BE2C (cell line): ENCODE measurements around the gene CYP4F8.

Source experiments
- DNase-seq: peaks from one replicate; pipeline ENCODE4 v3.0.0-alpha.2; 2020
- H3K27me3 ChIP-seq: fragments of 250-450 bp; sonication (Bioruptor Pico); 2 replicates; pipeline ENCODE4 v1.5.1; 2020; ENCODE audit warnings: mild to moderate bottlenecking
- H3K36me3 ChIP-seq: fragments of 250-450 bp; sonication (Bioruptor Pico); 2 replicates; pipeline ENCODE4 v1.5.1; 2020; ENCODE audit warnings: mild to moderate bottlenecking
- H3K4me1 ChIP-seq: fragments of 250-450 bp; sonication (Bioruptor Pico); 2 replicates; pipeline ENCODE4 v1.5.1; 2020
- H3K4me3 ChIP-seq: 2 replicates; pipeline ENCODE4 v1.5.1; 2011; ENCODE audit warnings: low read depth, low read length
- H3K9me3 ChIP-seq: fragments of 250-450 bp; sonication (Bioruptor Pico); 2 replicates; pipeline ENCODE4 v1.5.1; 2020
- CTCF ChIP-seq: IDR thresholded peaks from 2 replicates; pipeline ENCODE4 v1.5.1; 2012; ENCODE audit warnings: mild to moderate bottlenecking, low read depth, low read length

CYP4F8 gene

DNA sequence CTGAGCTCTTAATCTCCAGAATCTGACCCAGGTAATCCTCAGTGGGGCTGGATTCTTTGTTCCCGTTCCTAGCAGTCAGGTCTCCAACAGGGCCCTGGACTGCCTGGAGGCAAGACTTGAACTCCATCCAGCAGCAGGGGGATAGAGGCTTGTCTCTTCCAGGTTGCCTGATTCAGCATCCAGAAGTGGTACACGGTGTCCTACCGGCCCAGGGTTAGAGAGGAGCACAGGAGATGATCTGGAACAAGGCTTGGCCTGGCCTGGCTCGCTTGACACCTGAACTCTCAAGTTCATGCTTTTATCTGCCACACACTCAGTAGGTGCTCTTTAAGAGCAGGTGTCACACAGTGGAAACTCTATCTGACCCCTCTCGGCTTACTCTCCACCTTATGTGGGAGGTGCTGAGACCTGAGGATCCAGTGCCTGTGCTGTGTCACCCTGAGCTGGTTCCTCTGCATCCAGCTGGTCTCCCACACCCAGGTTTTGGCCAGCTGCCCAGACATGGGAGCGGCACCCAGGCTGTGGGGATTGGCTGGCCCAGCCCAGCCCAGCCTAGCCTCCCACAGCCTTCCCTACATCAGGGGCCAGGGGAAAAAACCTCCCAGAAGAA is 25.4 kb downstream of the CYP4F8 start, which contains the start of gene CYP4F3:
CYP4F3 (plus strand) TSS at position 604 of the 610 bp plus-strand sequence. CDS start 519 bp downstream, outside the sequence.
- TF ChIP-seq CTCF, result no peak
- no peak within 1 kb of the TSS for H3K4me3 ChIP-seq
- DNase-seq, result peak; percentile 57
- H3K36me3 ChIP-seq, result no peaks in the 10 kb centered on the region
- H3K27me3 ChIP-seq, result no peaks in the 10 kb centered on the region
- no peaks in the 10 kb centered on the region for H3K9me3 ChIP-seq
- H3K4me1 ChIP-seq, result no peaks in the 10 kb centered on the region

DNA sequence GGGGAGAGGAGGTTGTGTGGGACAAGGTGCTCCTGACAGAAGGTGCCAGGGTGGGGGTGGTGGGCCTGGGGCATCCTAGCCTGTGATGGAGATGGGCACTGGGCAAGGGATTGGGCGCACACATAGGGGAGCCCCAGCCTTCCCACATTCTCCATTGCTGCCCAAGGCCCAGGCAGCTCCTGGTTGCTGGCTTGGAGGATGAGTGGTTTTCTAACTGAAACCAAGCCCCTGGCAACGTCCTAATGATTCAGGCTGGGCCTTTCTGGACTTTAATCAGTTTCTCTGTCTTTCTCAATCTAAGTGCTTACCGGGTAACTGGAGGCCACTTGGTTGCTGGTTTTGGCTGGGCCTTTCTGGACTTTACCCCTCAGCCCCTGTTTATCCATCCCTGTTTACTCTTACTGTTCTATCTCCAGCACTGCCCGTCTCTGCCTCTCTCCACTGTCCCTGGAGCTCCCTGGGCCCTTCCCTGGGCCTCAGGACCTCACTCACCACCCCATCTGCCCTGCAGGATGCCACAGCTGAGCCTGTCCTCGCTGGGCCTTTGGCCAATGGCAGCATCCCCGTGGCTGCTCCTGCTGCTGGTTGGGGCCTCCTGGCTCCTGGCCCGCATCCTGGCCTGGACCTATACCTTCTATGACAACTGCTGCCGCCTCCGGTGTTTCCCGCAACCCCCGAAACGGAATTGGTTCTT is 26.0 kb downstream of the CYP4F8 start:
- H3K4me1 ChIP-seq, result no peaks in the 10 kb centered on the region
- no peaks in the 10 kb centered on the region for H3K27me3 ChIP-seq
- H3K9me3 ChIP-seq, result no peaks in the 10 kb centered on the region
- no peak for DNase-seq
- H3K36me3 ChIP-seq, result no peaks in the 10 kb centered on the region
- no peak overlapping the region for H3K4me3 ChIP-seq
- TF ChIP-seq CTCF, result no peak

DNA sequence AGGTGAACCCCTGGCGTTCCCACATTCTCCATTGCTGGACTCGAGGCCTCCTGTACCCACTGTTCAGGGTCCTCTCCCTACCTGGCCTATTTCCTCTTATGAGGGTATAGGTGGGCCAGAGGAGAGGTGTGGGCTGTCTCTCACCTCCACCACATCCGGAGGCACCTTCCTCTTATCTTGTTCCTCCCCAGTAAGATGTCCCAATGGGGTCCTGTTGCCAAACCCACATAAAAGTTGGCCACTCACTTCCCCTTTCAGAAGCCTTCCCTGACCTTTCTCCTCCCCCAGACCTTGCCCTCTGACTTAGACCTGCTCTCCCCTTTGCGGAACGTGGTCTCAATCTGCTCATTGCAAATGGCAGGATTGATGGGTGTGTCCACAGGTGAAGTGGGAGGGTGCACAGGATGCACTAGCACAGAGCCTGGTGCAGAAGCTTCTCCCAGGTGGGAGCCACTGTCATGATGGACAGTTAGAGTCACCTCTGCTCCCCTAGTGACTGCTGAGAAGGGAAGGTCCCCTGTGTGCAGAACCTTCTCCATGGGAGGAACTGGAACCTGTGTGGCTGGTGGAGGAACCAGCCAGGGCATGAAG is 27.0 kb downstream of the CYP4F8 start:
- no peaks in the 10 kb centered on the region for H3K9me3 ChIP-seq
- H3K4me1 ChIP-seq, result no peaks in the 10 kb centered on the region
- DNase-seq, result no peak
- H3K4me3 ChIP-seq, result no peak overlapping the region
- H3K27me3 ChIP-seq, result no peaks in the 10 kb centered on the region
- TF ChIP-seq CTCF, result no peak
- H3K36me3 ChIP-seq, result no peaks in the 10 kb centered on the region

DNA sequence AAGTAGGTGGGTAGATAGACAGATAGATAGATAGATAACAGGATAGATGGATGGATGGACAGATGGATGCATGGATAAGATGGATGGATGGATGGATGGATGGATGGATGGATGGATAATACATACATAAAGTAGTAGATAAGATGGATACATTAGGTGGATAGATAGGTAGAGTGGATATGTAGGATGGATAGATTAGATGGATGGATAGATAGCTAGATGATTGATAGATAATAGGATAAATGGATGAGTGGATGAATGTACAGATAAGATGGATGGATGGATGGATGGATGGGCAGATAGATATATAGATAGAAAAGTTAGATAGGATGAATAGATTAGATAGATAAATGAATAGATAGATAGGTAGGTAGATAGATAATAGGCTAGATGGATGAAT is 27.8 kb downstream of the CYP4F8 start:
- no peaks in the 10 kb centered on the region for H3K9me3 ChIP-seq
- no peak for DNase-seq
- H3K27me3 ChIP-seq, result no peaks in the 10 kb centered on the region
- no peak overlapping the region for H3K4me3 ChIP-seq
- TF ChIP-seq CTCF, result no peak
- H3K36me3 ChIP-seq, result no peaks in the 10 kb centered on the region
- no peaks in the 10 kb centered on the region for H3K4me1 ChIP-seq

- no peaks in the 10 kb centered on the region for H3K36me3 ChIP-seq
- H3K27me3 ChIP-seq, result no peaks in the 10 kb centered on the region
- no peak for DNase-seq
- no peaks in the 10 kb centered on the region for H3K9me3 ChIP-seq
- no peaks in the 10 kb centered on the region for H3K4me1 ChIP-seq
- no peak overlapping the region for H3K4me3 ChIP-seq
- TF ChIP-seq CTCF, result no peak
These were observed 28.4 kb downstream of the CYP4F8 start for GRCh38 chr19:15643387-15643786.

DNA sequence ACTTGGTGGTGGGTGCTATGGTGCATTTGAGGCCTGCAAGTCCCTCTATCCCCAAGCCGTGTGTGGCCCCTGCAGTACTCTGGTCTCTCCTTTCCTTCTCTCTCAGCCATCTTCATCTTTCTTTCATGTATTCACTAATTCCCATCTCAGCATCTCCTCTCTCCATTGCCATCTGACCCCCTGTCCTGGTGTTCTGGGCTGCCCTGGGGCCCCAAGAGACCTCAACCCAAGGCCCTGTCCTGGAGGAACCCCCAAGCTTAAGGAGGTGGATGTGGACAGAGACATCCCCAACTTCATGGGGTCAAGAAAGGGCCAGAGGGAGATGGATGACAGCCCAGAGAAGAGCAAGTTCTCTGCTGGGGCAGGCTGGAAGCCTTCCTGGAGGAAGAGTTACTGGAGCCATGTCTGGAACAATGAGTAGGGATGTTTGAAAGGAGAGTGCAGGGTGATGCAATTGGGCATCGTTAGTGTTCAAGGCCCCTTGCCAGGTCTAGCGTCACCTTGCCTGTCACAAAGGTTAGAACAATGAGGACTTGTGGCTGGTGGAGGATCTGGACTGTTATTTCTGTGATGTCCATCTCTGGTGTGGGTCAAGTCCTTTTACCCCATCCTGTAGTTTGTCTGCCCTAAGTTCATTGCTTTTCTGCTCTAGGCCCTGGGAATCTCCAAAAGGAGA is 29.2 kb downstream of the CYP4F8 start:
- Histone ChIP-seq H3K9me3 (no peaks in the 10 kb centered on the region), H3K27me3 (no peaks in the 10 kb centered on the region), H3K4me1 (no peaks in the 10 kb centered on the region), H3K4me3 (no peak overlapping the region), H3K36me3 (no peaks in the 10 kb centered on the region)
- DNase-seq, result no peak
- TF ChIP-seq CTCF, result no peak
